Thyroid gland (tissue), 4 donors: ENCODE results near the gene CFAP20DC.

Experiments
- POLR2A ChIP-seq, 2 donors: fragments of 450-650 bp; IDR thresholded peaks; one replicate each; pipeline ENCODE4 v1.6.1; 2017; ENCODE audit warnings: antibody characterized with exemption in 2 of 2, mild to moderate bottlenecking in 2 of 2, moderate library complexity in 1 of 2
- TF ChIP-seq, protein P1 (sequence below), 6 experiments: fragments of 200-600 bp in 3 of 6; fragments of 450-650 bp in 3 of 6; sonication (generic) in 3 of 6; IDR thresholded peaks; one replicate each; pipeline ENCODE4 v1.5.1; 2016 to 2019; ENCODE audit warnings: antibody characterized with exemption in 6 of 6, mild to moderate bottlenecking in 2 of 6, inconsistent platforms in 1 of 6, moderate library complexity in 1 of 6

DNA sequence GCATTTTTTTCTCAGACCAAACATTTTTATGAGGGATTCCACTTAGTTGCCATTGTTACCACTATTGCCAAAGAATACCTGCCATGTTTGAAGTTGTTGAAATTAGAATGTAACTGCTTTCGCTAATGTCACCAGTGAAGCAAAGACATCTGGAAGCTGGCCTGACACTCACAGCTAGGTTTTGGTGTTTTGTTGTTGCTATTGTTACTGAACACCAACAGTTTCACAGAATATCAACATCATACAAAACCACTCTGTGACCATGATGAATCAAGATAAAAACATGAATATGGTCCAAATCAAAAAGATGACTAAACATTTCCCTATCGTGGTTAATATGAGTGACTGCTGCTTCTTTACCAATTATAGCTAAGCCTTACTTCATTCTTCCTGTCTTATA lies 6.9 kb upstream of the CFAP20DC start:
- TF ChIP-seq, protein P1, sequence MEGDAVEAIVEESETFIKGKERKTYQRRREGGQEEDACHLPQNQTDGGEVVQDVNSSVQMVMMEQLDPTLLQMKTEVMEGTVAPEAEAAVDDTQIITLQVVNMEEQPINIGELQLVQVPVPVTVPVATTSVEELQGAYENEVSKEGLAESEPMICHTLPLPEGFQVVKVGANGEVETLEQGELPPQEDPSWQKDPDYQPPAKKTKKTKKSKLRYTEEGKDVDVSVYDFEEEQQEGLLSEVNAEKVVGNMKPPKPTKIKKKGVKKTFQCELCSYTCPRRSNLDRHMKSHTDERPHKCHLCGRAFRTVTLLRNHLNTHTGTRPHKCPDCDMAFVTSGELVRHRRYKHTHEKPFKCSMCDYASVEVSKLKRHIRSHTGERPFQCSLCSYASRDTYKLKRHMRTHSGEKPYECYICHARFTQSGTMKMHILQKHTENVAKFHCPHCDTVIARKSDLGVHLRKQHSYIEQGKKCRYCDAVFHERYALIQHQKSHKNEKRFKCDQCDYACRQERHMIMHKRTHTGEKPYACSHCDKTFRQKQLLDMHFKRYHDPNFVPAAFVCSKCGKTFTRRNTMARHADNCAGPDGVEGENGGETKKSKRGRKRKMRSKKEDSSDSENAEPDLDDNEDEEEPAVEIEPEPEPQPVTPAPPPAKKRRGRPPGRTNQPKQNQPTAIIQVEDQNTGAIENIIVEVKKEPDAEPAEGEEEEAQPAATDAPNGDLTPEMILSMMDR (IDR thresholded peaks at IDR 0.05), result no peak
- no peak for TF ChIP-seq POLR2A (IDR thresholded peaks at IDR 0.05)
